GM19099 (cell line): ENCODE measurements around the gene OSGIN1.

Experiments
- POLR2A ChIP-seq: IDR thresholded peaks from 3 replicates; pipeline ENCODE4 v1.6.1; 2011; ENCODE audit warnings: low read depth; ENCODE audit not compliant: insufficient read length; ENCODE audit errors: extremely low read depth

The OSGIN1 gene

GRCh38 chr16:83952940-83953795, at the start of gene OSGIN1:
Gene OSGIN1 (plus strand): TSS chr16:83953240. CDS start chr16:83957672, 4,432 bp downstream.
- peak; percentile 54 for TF ChIP-seq POLR2A

GRCh38 chr16:83903751-83904150, 49.3 kb upstream of the OSGIN1 start:
- no peak for TF ChIP-seq POLR2A

GRCh38 chr16:83906683-83907082, 46.4 kb upstream of the OSGIN1 start:
- no peak for TF ChIP-seq POLR2A

- no peak for TF ChIP-seq POLR2A
Observed at GRCh38 chr16:83907111-83907510, 45.9 kb upstream of the OSGIN1 start.

- no peak for TF ChIP-seq POLR2A
Observed at GRCh38 chr16:83907631-83908250, 45.3 kb upstream of the OSGIN1 start.

- TF ChIP-seq POLR2A, result no peak
Observed at GRCh38 chr16:83908798-83909197, 44.2 kb upstream of the OSGIN1 start.

GRCh38 chr16:83911290-83911689, 41.8 kb upstream of the OSGIN1 start:
- TF ChIP-seq POLR2A, result no peak

GRCh38 chr16:83912519-83913244, 40.4 kb upstream of the OSGIN1 start:
- TF ChIP-seq POLR2A, result no peak

GRCh38 chr16:83913245-83913633, 39.8 kb upstream of the OSGIN1 start:
- no peak for TF ChIP-seq POLR2A

- no peak for TF ChIP-seq POLR2A
Observed at GRCh38 chr16:83914091-83914710, 38.8 kb upstream of the OSGIN1 start.

- no peak for TF ChIP-seq POLR2A
Observed at GRCh38 chr16:83915081-83915480, 38.0 kb upstream of the OSGIN1 start.

- TF ChIP-seq POLR2A, result no peak
Observed at GRCh38 chr16:83915491-83915890, 37.5 kb upstream of the OSGIN1 start.

- TF ChIP-seq POLR2A, result no peak
Observed at GRCh38 chr16:83917152-83918120, 35.6 kb upstream of the OSGIN1 start.

- TF ChIP-seq POLR2A, result no peak
Observed at GRCh38 chr16:83920894-83921491, 32.0 kb upstream of the OSGIN1 start.
